Psoas muscle (tissue), 8 donors: ENCODE measurements around the gene GNB3. TPM values are rescaled to one million over a fixed set of nuclear protein-coding genes. Genes with fewer than 3 reads are reported as not detected.
"Not testable (repeated sequence)": the region's sequence is repeated elsewhere in the genome, so short reads cannot be mapped to it uniquely, and the experiment has no call there.

Experiments used
- ATAC-seq, 4 donors: fragments of 200-7000 bp; cut with Tn5 transposase; one replicate each; pipeline ENCODE4 v1.9.1; 2020; ENCODE audit warnings: moderate library complexity in 3 of 4, mild to moderate bottlenecking in 2 of 4
- DNase-seq, 2 donors: peaks; one replicate each; pipeline ENCODE4 v3.0.0-alpha.2; 2020
- H3K27ac ChIP-seq: fragments of 200-600 bp; one replicate; pipeline ENCODE4 v1.8.0; 2022
- H3K27me3 ChIP-seq, 3 donors: fragments of 200-600 bp in 1 of 3; one replicate each; pipeline versions ENCODE4 v1.6.1 to v1.8.0; 2013 to 2022; ENCODE audit warnings: low read length in 2 of 3, mild to moderate bottlenecking in 2 of 3, moderate library complexity in 1 of 3; ENCODE audit not compliant: insufficient read depth in 3 of 3
- H3K36me3 ChIP-seq, 2 donors: fragments of 200-600 bp in 1 of 2; one replicate each; pipeline versions ENCODE4 v1.6.1 to v1.8.0; 2013 to 2022; ENCODE audit warnings: low read depth in 1 of 2, mild to moderate bottlenecking in 1 of 2, moderate library complexity in 1 of 2; ENCODE audit not compliant: insufficient read depth in 1 of 2
- H3K4me1 ChIP-seq: fragments of 200-600 bp; one replicate; pipeline ENCODE4 v1.8.0; 2022
- H3K4me3 ChIP-seq: fragments of 200-600 bp; one replicate; pipeline ENCODE4 v1.8.0; 2022; ENCODE audit warnings: mild to moderate bottlenecking
- H3K9me3 ChIP-seq: fragments of 200-600 bp; one replicate; pipeline ENCODE4 v1.8.0; 2022
- CTCF ChIP-seq: fragments of 200-600 bp; IDR thresholded peaks from one replicate; pipeline ENCODE4 v1.8.0; 2022; ENCODE audit warnings: antibody characterized with exemption
- WGBS, 3 donors: extraction: QIAGEN DNeasy Blood & Tissue Kit; methylation state at CpG; one replicate each; pipeline versions ENCODE4 v1.1.6 to v1.1.7; 2013; 5-methylcytosine and 5-hydroxymethylcytosine counted together
- intact Hi-C, 2 donors: fragments of 100-400 bp; cut with DNase I; formaldehyde crosslinking; loops; one replicate each; pipeline versions ENCODE4 v1.11.0 to v1.14.2; 2022
- polyA plus RNA-seq, 3 donors: library from polyadenylated mRNA; stranded (reverse); fragments of 200-250 nt; gene quantifications; one replicate each; pipeline ENCODE4 v1.2.3, GENCODE V29; 2013
- total RNA-seq, 4 donors: library from RNA; stranded (reverse); fragmentation: NEBNext Ultra II Directional in 2 of 4; extraction: Animal tissue kit (Norgen Biotek cat#: 25700) in 2 of 4; gene quantifications; one replicate each; pipeline versions ENCODE4 v1.2.1 to v1.2.4, GENCODE V29; 2021 to 2023
- donor health status: healthy with polysubstance abuse.
- donor health status: DM: no; HTN: no; CAD: no; lungs with moderate emphysema.
- donor health status: Bipolar disorder and iron deficiency.
- donor health status: healthy.
- donor health status: DM: yes; HTN: yes; CAD: no.
- donor health status: DM: no; HTN: no; CAD: no.
- donor health status: DM: no; HTN: no; CAD: no.
- donor health status: DM: yes; HTN: yes; CAD: no.

GNB3 gene
- total and polyA plus RNA-seq, 7 donors: 0.13 to 0.69 (median 0.30) TPM

GRCh38 chr12:6869049-6870021, 28.6 kb downstream of the GNB3 start:
- peak overlapping the region; percentile 97 for H3K27ac ChIP-seq
- H3K4me1 ChIP-seq: peaks cover 35% of the 10 kb centered on the region
- no peaks in the 10 kb centered on the region for H3K27me3 ChIP-seq
- TF ChIP-seq CTCF: peak; percentile 91
- no peaks in the 10 kb centered on the region for H3K9me3 ChIP-seq
- intact Hi-C loops: loop anchor here in 1 of 2 donors (5.0 to 10.0 kb wide), 2 partner anchors 68 to 245 kb away; no protein-coding TSS in a partner anchor
- H3K36me3 ChIP-seq: peaks cover 4 to 50% of the 10 kb centered on the region in 2 donors
- DNase-seq (peak; percentile 72 to 85), ATAC-seq (peak; percentile 10 to 40 (median 32))
- 26 to 32% (median 28%) methylated on average over 12 of the region's 12 CpGs for WGBS, 3 donors
- peak overlapping the region; percentile 94 for H3K4me3 ChIP-seq

- Histone ChIP-seq H3K4me3 (peak overlapping the region; percentile 12), H3K36me3 (peaks cover 4 to 41% of the 10 kb centered on the region in 2 donors), H3K27ac (peak overlapping the region; percentile 12), H3K4me1 (peaks cover 35% of the 10 kb centered on the region)
- H3K9me3 ChIP-seq, DNase-seq, intact Hi-C loops, H3K27me3 ChIP-seq, ATAC-seq: not testable (repeated sequence)
- 22 to 67% (median 30%) methylated on average over 3 to 4 of the region's 4 CpGs for WGBS, 3 donors
Observed at GRCh38 chr12:6870304-6870703, 29.6 kb downstream of the GNB3 start.

- 55 to 82% (median 55%) methylated on average over 12 of the region's 12 CpGs for WGBS, 3 donors
- no peaks in the 10 kb centered on the region for H3K27me3 ChIP-seq
- no peak for TF ChIP-seq CTCF
- DNase-seq: no peak
- no peak for ATAC-seq
- H3K4me3 ChIP-seq: peak overlapping the region; percentile 63
- peaks cover 4 to 39% of the 10 kb centered on the region in 2 donors for H3K36me3 ChIP-seq
- peak overlapping the region; percentile 75 for H3K27ac ChIP-seq
- peaks cover 35% of the 10 kb centered on the region for H3K4me1 ChIP-seq
- intact Hi-C loops: no loop called here
- no peaks in the 10 kb centered on the region for H3K9me3 ChIP-seq
Observed at GRCh38 chr12:6871052-6871957, 30.6 kb downstream of the GNB3 start.

GRCh38 chr12:6872073-6873048, 31.6 kb downstream of the GNB3 start:
- peak; percentile 86 to 93 for DNase-seq
- ATAC-seq: peak; percentile 70 to 82 (median 74)
- Histone ChIP-seq H3K4me3 (peak overlapping the region; percentile 63), H3K9me3 (no peaks in the 10 kb centered on the region), H3K4me1 (peaks cover 29% of the 10 kb centered on the region), H3K36me3 (peaks cover 4 to 40% of the 10 kb centered on the region in 2 donors), H3K27ac (peak overlapping the region; percentile 75), H3K27me3 (no peaks in the 10 kb centered on the region)
- TF ChIP-seq CTCF: peak; percentile 95
- intact Hi-C loops: no loop called here
- 1 to 2% (median 1%) methylated on average over 34 to 40 of the region's 40 CpGs for WGBS, 3 donors
